HG03432 (cell line): ENCODE measurements around the gene SLX4IP.

Experiments used
- ATAC-seq: cut with Tn5 transposase; IDR thresholded peaks from one replicate; pipeline ENCODE4 v1.9.1; 2021; ENCODE audit warnings: mild to moderate bottlenecking, moderate library complexity; ENCODE audit not compliant: unreplicated experiment

Gene SLX4IP

DNA sequence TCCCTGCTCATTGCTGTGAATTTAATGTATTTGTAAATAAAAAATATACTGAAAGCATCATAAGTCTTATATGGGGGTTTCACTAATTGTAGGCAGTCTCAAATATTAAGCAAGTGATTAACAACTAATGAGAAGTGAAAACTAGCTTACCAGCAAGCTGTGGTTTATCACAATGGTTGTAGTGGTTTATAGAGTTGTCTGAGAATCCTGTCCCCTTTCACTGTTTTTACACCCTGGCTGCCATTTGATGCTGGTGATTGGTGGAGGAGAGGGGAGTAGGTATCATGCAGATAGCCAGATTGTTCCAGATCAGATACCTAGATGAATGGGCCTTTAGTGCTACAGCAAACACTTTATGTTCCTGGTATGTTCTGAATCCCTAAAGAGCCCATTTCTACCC, 7.1 kb upstream of the SLX4IP start:
- peak; percentile 42 for ATAC-seq

- no peak for ATAC-seq
Measured at GRCh38 chr20:10429443-10429981, 5.6 kb upstream of the SLX4IP start.

DNA sequence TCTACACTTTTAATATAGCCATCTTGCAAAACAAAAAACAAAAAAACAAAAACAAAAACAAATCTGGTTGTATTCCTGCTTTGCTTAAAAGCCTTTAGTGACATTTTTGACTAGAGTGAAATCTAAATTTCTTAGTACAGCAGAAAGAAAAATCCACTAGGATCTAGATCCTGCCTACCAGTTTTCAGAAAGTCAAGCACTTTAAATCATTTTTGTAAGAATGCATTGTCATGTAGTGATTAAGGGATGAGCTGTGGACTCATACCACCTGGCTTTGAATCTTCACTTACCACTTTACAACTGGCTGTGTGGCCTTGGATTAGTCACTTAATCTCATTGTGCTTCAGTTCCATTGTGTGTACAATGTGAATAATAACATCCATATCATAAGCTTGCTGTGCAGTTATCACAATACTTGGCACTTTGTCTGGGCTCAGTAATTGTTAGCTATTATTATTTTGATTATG, 5.1 kb upstream of the SLX4IP start:
- no peak for ATAC-seq

GRCh38 chr20:10430704-10431103, 4.4 kb upstream of the SLX4IP start:
- no peak for ATAC-seq

GRCh38 chr20:10432079-10432478, 3.0 kb upstream of the SLX4IP start:
- no peak for ATAC-seq

DNA sequence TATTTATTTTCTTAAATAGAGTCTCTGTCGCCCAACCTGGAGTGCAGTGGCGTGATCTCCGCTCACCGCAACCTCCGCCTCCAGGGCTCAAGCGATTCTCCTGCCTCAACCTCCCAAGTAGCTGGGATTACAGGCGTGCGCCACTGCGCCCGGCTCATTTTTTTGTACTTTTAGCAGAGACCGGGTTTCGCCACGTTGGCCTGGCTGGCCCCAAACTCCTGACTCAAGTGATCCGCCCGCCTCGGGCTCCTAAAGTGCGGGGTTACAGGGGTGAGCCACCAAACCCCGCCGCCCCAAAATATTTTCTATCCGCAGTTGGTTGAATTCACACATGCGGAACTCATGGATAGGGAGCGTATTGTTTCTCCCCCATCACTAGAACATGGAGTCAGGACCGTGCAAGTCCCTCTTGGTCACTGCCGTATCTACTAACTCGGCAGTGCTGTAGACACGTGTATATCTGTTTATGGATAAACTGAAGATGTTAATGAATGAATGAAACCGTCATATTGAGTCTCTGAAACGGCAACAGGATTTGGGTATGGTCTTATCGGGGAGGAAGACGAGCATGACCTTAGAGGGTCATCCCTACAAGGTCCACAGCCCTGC, 2.0 kb upstream of the SLX4IP start:
- ATAC-seq: no peak

- ATAC-seq: peak; percentile 69
Measured at GRCh38 chr20:10433623-10434466, 1.3 kb upstream of the SLX4IP start, which contains the start of gene MKKS. TSS of gene MKKS (minus strand) at chr20:10434222. CDS start at chr20:10413514, 20,708 bp downstream.

DNA sequence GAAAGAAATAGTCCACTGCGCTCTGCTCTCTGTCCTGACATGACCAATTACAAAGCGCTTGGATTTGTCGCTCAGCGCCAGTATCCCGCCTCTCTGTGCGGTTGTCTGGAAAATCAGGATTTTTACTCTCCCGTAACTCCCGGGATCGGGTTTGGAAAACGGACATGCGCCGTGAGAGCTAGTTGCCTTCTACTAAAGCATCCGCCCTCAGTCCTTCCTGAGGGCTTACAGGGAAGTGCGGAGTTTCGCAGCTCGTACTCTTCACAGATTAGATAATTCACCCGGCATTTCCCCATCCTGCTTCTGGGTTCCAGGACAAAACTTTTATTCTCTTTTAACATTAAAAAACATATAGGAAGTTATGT, 656 bp upstream of the SLX4IP start:
- peak; percentile 43 for ATAC-seq

DNA sequence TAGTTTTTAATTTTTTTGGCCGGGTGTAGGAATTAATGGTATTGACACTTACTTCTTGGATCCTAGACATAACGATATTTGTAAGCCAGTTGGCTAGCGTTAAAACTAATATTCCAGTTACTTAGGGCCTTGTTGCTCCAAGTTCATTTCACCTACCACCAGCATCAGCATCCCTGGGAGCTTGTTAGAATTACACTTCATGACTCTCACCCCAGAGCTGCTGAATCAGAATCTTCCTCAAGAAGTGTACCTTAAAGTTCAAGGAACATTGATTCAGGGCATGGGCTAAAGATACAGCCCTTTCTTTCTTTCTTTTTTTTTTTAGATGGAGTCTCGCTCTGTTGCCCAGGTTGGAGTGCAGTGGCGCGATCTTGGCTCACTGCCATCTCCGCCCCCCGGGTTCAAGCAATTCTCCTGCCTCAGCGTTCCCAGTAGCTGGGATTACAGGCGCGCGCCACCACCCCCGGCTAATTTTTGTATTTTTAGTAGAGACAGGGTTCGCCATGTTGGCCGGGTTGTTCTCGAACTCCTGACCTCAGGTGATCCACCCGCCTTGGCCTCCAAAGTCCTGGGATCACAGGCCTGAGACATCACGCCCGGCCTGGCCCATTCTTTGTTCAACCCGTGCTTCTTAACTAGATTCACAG, 1.1 kb downstream of the SLX4IP start:
- ATAC-seq: no peak

DNA sequence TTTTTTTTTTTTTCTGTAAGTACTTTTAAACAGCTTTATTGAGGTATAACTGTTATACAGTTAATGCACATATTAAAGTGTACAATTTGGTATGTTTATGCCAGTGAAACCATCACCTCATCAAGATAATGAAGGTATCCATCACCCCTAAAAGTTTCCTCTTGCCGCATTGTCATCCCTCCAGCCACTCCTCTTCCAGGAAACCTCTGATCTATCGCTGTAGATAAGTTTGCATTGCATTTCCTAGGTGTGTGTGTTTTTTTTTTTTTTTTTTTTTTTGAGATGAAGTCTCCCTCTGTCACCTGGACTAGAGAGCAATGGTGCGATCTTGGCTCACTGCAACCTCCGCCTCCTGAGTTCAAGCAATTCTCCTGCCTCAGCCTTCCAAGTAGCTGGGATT, 3.1 kb downstream of the SLX4IP start:
- no peak for ATAC-seq

DNA sequence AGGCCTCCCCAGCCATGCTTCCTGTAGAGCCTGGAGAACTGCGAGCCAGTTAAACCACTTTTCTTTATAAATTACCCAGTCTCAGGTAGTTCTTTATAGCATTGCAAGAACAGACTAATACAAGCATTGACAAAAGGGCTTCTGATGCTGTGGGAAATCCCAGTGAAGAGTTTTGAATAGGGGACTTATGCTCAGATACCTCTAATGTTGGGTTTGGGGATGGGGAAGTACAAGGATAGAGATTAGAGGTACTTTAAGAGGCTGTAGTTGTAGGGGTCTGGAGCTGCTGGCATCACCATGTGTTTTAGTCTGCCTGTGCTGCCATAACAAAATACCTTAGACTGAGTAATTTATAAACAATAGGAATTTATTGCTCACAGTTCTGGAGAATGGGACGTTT, 8.8 kb downstream of the SLX4IP start:
- ATAC-seq: no peak

- no peak for ATAC-seq
Measured at GRCh38 chr20:10445758-10446157, 10.7 kb downstream of the SLX4IP start.

DNA sequence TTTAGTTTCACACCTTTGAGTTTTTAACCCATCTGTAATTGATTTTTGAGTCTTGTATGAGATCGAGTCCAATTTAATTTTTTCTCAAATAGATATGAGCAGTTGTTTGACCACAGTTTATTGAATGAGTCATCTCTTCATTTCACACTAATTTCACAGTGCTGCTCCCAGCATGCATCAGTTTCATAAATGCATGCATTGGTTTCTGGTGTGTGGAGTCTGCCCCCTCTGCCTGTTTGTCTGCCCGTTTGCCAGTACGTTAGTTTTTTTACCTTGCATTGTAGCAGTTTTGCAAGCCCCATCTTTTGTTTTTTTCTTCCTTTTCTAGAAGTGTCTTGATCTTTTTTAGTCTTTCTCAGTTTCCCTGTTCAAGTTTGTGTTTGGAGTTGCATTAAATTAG, 11.9 kb downstream of the SLX4IP start:
- ATAC-seq: peak; percentile 98

GRCh38 chr20:10448270-10449156, 13.4 kb downstream of the SLX4IP start:
- no peak for ATAC-seq

GRCh38 chr20:10449270-10449669, 14.2 kb downstream of the SLX4IP start:
- ATAC-seq: no peak

GRCh38 chr20:10453241-10453640, 18.1 kb downstream of the SLX4IP start:
- peak; percentile 94 for ATAC-seq

DNA sequence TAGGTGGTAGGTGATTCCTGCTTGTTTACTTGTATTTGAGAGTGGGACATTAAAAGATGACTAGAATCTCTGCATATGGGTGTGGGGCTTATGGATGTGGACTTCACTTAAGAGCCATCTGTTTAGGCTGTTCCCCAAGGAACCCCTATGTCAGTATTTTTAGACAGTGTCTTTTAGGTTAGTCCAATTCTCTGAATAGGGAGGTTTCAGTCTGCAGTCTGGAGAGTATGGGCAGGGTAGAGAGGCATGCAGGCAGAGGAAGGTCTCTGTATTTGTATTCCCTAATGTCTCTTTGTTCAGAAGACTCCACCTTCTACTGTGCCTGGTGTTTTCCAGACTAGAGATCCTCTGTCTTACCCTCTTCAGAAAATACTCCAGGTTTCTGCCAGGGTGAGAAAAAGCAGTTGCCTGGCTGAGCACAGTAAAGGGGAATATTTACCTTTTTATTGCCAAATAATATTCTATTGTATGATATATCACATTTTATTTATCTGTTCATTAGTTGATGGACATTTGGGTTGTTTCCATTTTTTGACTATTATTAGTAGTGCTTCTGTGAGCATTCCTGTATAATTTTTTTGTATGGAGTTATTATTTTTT, 19.1 kb downstream of the SLX4IP start:
- ATAC-seq: peak; percentile 57

DNA sequence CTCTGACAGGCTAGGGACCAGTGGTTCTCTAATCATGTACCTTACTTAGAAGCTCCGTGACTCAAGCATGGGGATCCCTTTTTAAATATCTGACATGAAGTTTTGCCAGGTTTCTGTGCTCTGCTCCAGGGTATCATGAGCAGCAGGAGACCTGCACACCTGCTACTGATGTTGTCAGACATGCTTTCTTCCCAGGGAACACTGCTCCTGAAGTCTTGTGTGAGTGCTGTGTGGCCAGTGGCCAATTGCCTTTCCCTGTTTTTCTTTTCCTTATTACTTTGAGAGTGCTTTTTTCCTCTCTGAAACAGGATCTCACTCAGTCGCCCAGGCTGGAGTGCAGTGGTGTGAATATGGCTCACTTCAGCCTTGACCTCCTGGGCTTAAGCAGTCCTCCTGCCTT, 26.4 kb downstream of the SLX4IP start:
- ATAC-seq: no peak

- ATAC-seq: no peak
Measured at GRCh38 chr20:10462516-10462915, 27.4 kb downstream of the SLX4IP start.

DNA sequence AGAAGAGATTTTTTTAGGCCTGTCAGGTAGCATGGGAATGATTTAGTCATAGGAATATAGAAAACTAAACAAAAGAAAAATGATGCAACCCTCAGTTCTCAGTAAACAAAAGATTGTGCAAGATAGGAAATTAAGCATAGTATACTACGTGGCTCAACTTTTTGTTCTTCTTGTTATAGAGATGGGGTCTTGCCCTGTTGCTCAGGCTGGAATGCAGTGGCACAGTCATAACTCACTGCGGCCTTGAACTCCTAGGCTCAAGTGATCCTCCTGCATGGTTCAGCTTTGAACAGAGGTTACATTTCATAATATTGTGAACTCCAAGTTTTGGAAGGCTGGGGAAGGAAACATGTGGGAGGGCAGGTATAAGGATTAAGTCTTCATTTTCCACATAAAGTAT, 28.5 kb downstream of the SLX4IP start:
- ATAC-seq: no peak
